Stomach smooth muscle (tissue), 2 donors: ENCODE results near the gene BRMS1.

Source experiments
- H3K27ac ChIP-seq: one replicate; pipeline ENCODE4 v1.7.0; 2013; ENCODE audit warnings: mild to moderate bottlenecking, low read length, inconsistent platforms
- H3K27me3 ChIP-seq, 2 donors: one replicate each; pipeline ENCODE4 v1.7.0; 2013; ENCODE audit warnings: low read length in 2 of 2; ENCODE audit not compliant: insufficient read depth in 2 of 2, control insufficient read depth in 1 of 2
- H3K36me3 ChIP-seq, 2 donors: one replicate each; pipeline ENCODE4 v1.7.0; 2013; ENCODE audit warnings: low read length in 2 of 2; ENCODE audit not compliant: control insufficient read depth in 2 of 2, insufficient read depth in 2 of 2
- H3K4me1 ChIP-seq: one replicate; pipeline ENCODE4 v1.7.0; 2013; ENCODE audit warnings: low read length; ENCODE audit not compliant: control insufficient read depth, insufficient read depth
- H3K4me3 ChIP-seq, 2 donors: one replicate each; pipeline ENCODE4 v1.7.0; 2013; ENCODE audit warnings: low read length in 2 of 2
- H3K9ac ChIP-seq, 2 donors: one replicate each; pipeline ENCODE4 v1.7.0; 2013; ENCODE audit warnings: low read length in 2 of 2, mild to moderate bottlenecking in 1 of 2
- H3K9me3 ChIP-seq, 2 donors: one replicate each; pipeline ENCODE4 v1.7.0; 2013; ENCODE audit warnings: low read length in 2 of 2; ENCODE audit not compliant: control insufficient read depth in 2 of 2
- donor health status: healthy.
- donor health status: Pancreatic carcinoma.

Gene BRMS1

DNA sequence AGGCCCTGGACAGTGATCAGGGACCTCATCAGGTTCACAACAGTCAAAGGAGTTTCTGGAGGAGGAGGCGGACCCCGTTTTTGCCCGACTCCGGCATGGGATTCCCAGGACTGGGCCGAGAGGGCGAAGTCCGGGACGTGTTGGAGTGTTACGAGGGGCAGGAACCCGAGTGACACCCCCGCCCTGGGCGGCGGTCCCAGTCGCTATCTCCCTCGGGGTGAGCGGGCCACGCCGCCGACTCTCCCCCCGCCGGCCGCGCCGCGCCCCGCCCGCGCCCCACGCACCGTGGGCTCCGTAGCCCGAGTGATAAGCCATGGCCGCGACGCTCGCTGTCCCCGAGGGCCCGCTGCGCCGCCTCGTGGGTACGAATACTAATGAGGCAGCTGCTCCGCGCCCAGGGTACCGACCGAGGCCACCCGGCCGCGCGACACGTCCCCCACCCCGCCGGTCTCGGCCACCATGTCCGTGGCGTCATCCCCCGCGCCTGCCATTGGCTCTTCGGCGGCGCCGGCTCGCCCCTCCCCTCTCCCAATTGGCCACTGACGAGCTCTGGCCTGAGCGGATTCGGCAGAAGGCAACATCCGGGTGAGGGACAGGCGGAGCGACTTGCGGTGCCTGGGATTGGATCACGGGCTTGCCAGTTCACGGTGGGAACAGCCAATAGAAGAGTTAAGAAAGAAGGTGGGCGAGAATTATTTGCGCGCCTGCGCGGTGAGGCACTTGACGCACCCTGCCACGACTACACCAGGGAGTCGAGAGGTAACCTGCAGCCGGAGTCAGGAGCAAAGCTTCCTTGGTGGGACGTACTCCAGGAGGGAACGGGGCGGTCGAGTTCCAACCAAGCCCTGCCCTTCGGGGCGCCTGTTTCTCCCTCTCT, 56.0 kb downstream of the BRMS1 start, which contains the start of gene YIF1A:
Gene YIF1A, minus strand, starts transcription at position 473 of the 877 bp plus-strand sequence. Its CDS starts 158 bp downstream, at position 315.
- peak within 1 kb of the TSS; percentile 91 to 92 for H3K4me3 ChIP-seq
- peaks cover 0 to 8% of the 10 kb centered on the region in 2 donors for H3K36me3 ChIP-seq
- H3K27me3 ChIP-seq: peaks cover 15 to 25% of the 10 kb centered on the region in 2 donors
- no peaks in the 10 kb centered on the region for H3K9me3 ChIP-seq
- peak within 1 kb of the TSS; percentile 89 to 95 for H3K9ac ChIP-seq
- H3K4me1 ChIP-seq: peaks cover 48% of the 10 kb centered on the region
- peak within 1 kb of the TSS; percentile 88 for H3K27ac ChIP-seq

- Histone ChIP-seq H3K9me3 (no peaks in the 10 kb centered on the region), H3K36me3 (peaks cover 0 to 8% of the 10 kb centered on the region in 2 donors), H3K9ac (peak overlapping the region; percentile 89 to 95), H3K27ac (peak overlapping the region; percentile 88), H3K27me3 (peaks cover 8 to 16% of the 10 kb centered on the region in 2 donors), H3K4me1 (peaks cover 48% of the 10 kb centered on the region), H3K4me3 (peak overlapping the region; percentile 91 to 92)
Measured at GRCh38 chr11:66287889-66288670, 56.8 kb downstream of the BRMS1 start.
